ENCODE measurements around the gene CCL16. TPM values are rescaled to one million over a fixed set of nuclear protein-coding genes. Genes with fewer than 3 reads are reported as not detected.
"Not testable (repeated sequence)": the region's sequence is repeated elsewhere in the genome, so short reads cannot be mapped to it uniquely, and the experiment has no call there.

CCL16 gene
- total and polyA plus RNA-seq, 2 donors from 2014 or later = 0.79 TPM; not detected in 1

- H3K4me3 ChIP-seq (ENCODE audit: low read length in 3 of 3) = no peak within 1 kb of the TSS
- H3K36me3 ChIP-seq (ENCODE audit: control insufficient read depth in 2 of 3, insufficient read depth in 3 of 3, low read length in 3 of 3) = no peaks in the 10 kb centered on the region
- H3K9ac ChIP-seq (ENCODE audit: low read length in 3 of 3) = no peak within 1 kb of the TSS
- no peaks in the 10 kb centered on the region for H3K4me1 ChIP-seq (ENCODE audit: control insufficient read depth in 2 of 3, insufficient read depth in 2 of 3, low read depth in 1 of 3, low read length in 3 of 3)
- no peak for TF ChIP-seq CTCF (IDR thresholded peaks at IDR 0.05; ENCODE audit: borderline replicate concordance, extremely low read depth, insufficient read depth)
- DNase-seq (no peak), FAIRE-seq (no peak)
- no peak within 1 kb of the TSS for H3K27ac ChIP-seq (ENCODE audit: low read depth in 2 of 2, low read length in 2 of 2)
- H3K27me3 ChIP-seq (ENCODE audit: control insufficient read depth, insufficient read depth, low read length) = no peaks in the 10 kb centered on the region
- intact Hi-C loops (cut with DNase I) = no loop called here
- no peaks in the 10 kb centered on the region for H3K9me3 ChIP-seq (ENCODE audit: control insufficient read depth in 2 of 3, insufficient read depth in 1 of 3, low read length in 3 of 3)
Observed at GRCh38 chr17:35943537-35943936, 37.8 kb downstream of the CCL16 start, which contains the start of gene LYZL6. TSS of gene LYZL6 (minus strand) at chr17:35943713. CDS start at chr17:35939356, 4,357 bp downstream.

GRCh38 chr17:35942588-35943186, 38.6 kb downstream of the CCL16 start:
- H3K9ac ChIP-seq (ENCODE audit: low read length in 3 of 3) = no peak overlapping the region
- H3K9me3 ChIP-seq (ENCODE audit: control insufficient read depth in 2 of 3, insufficient read depth in 1 of 3, low read length in 3 of 3) = no peaks in the 10 kb centered on the region
- no peak for TF ChIP-seq CTCF (IDR thresholded peaks at IDR 0.05; ENCODE audit: borderline replicate concordance, extremely low read depth, insufficient read depth)
- H3K27me3 ChIP-seq (ENCODE audit: control insufficient read depth, insufficient read depth, low read length) = no peaks in the 10 kb centered on the region
- DNase-seq = peak in 3 of 5 donors; percentile 30 to 62 (median 36)
- no peak overlapping the region for H3K27ac ChIP-seq (ENCODE audit: low read depth in 2 of 2, low read length in 2 of 2)
- intact Hi-C loops (cut with DNase I) = no loop called here
- no peaks in the 10 kb centered on the region for H3K36me3 ChIP-seq (ENCODE audit: control insufficient read depth in 2 of 3, insufficient read depth in 3 of 3, low read length in 3 of 3)
- H3K4me3 ChIP-seq (ENCODE audit: low read length in 3 of 3) = no peak overlapping the region
- no peaks in the 10 kb centered on the region for H3K4me1 ChIP-seq (ENCODE audit: control insufficient read depth in 2 of 3, insufficient read depth in 2 of 3, low read depth in 1 of 3, low read length in 3 of 3)
- no peak for FAIRE-seq

DNA sequence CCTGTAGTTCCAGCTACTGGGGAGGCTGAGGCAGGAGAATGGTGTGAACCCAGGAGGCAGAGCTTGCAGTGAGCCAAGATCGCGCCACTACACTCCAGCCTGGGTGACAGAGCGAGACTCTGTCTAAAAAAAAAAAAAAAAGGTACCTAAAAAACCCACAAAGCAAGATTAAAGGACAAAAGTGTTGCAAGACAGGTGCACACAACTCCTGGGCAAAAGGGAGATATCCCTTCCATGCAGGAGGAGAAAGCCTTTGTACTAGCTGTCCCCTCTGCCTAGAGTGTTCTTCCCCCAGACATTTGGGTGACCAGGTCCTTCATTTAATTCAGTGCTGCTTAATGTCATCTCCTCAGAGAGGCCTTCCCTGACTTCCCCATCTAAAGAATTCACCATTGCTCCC, 42.8 kb downstream of the CCL16 start:
- H3K9ac ChIP-seq (ENCODE audit: low read length in 3 of 3); FAIRE-seq; H3K36me3 ChIP-seq (ENCODE audit: control insufficient read depth in 2 of 3, insufficient read depth in 3 of 3, low read length in 3 of 3); H3K27ac ChIP-seq (ENCODE audit: low read depth in 2 of 2, low read length in 2 of 2); H3K27me3 ChIP-seq (ENCODE audit: control insufficient read depth, insufficient read depth, low read length); H3K9me3 ChIP-seq (ENCODE audit: control insufficient read depth in 2 of 3, insufficient read depth in 1 of 3, low read length in 3 of 3); DNase-seq; intact Hi-C loops (cut with DNase I); H3K4me3 ChIP-seq (ENCODE audit: low read length in 3 of 3); H3K4me1 ChIP-seq (ENCODE audit: control insufficient read depth in 2 of 3, insufficient read depth in 2 of 3, low read depth in 1 of 3, low read length in 3 of 3): not testable (repeated sequence)

- DNase-seq (no peak), FAIRE-seq (no peak)
- Histone ChIP-seq H3K9me3 (ENCODE audit: control insufficient read depth in 2 of 3, insufficient read depth in 1 of 3, low read length in 3 of 3) (no peaks in the 10 kb centered on the region), H3K9ac (ENCODE audit: low read length in 3 of 3) (no peak overlapping the region), H3K4me3 (ENCODE audit: low read length in 3 of 3) (no peak overlapping the region), H3K27me3 (ENCODE audit: control insufficient read depth, insufficient read depth, low read length) (no peaks in the 10 kb centered on the region), H3K36me3 (ENCODE audit: control insufficient read depth in 2 of 3, insufficient read depth in 3 of 3, low read length in 3 of 3) (no peaks in the 10 kb centered on the region), H3K4me1 (ENCODE audit: control insufficient read depth in 2 of 3, insufficient read depth in 2 of 3, low read depth in 1 of 3, low read length in 3 of 3) (no peaks in the 10 kb centered on the region), H3K27ac (ENCODE audit: low read depth in 2 of 2, low read length in 2 of 2) (no peak overlapping the region)
- TF ChIP-seq CTCF (IDR thresholded peaks at IDR 0.05; ENCODE audit: borderline replicate concordance, extremely low read depth, insufficient read depth) = no peak
- intact Hi-C loops (cut with DNase I) = no loop called here
Observed at GRCh38 chr17:35936063-35936462, 45.2 kb downstream of the CCL16 start.
